Epithelial cell of esophagus (primary cell): ENCODE measurements around the gene SLCO2B1.
A peak's percentile ranks its signal among the peaks of the same experiment; 100 is the strongest.

Source experiments
- DNase-seq: peaks from one replicate; pipeline ENCODE4 v3.0.0; 2010; ENCODE audit warnings: low read depth
- H3K4me3 ChIP-seq: 2 replicates; pipeline ENCODE4 v1.5.1; 2011; ENCODE audit warnings: mild to moderate bottlenecking, low read length, control low read depth
- CTCF ChIP-seq: IDR thresholded peaks from 2 replicates; pipeline ENCODE4 v1.5.1; 2011; ENCODE audit warnings: low read depth, mild to moderate bottlenecking, low read length, control low read depth, inconsistent platforms; ENCODE audit not compliant: insufficient read depth; ENCODE audit errors: missing control alignments

Gene SLCO2B1

GRCh38 chr11:75135651-75136050 lies 15.3 kb upstream of the SLCO2B1 start:
- DNase-seq: no peak
- TF ChIP-seq CTCF: no peak
- H3K4me3 ChIP-seq: no peak overlapping the region

GRCh38 chr11:75140269-75141138 lies 10.4 kb upstream of the SLCO2B1 start:
- DNase-seq: peak; percentile 50
- peak; percentile 88 for TF ChIP-seq CTCF
- H3K4me3 ChIP-seq: no peak overlapping the region

- DNase-seq: no peak
- no peak for TF ChIP-seq CTCF
- H3K4me3 ChIP-seq: no peak overlapping the region
Observed at GRCh38 chr11:75141166-75141565, 9.7 kb upstream of the SLCO2B1 start.

- no peak for TF ChIP-seq CTCF
- H3K4me3 ChIP-seq: no peak overlapping the region
- peak; percentile 93 for DNase-seq
Observed at GRCh38 chr11:75142714-75143419, 8.0 kb upstream of the SLCO2B1 start.

GRCh38 chr11:75143420-75143731 lies 7.5 kb upstream of the SLCO2B1 start:
- no peak overlapping the region for H3K4me3 ChIP-seq
- TF ChIP-seq CTCF: no peak
- no peak for DNase-seq

- DNase-seq: no peak
- no peak overlapping the region for H3K4me3 ChIP-seq
- TF ChIP-seq CTCF: no peak
Observed at GRCh38 chr11:75144716-75145014, 6.2 kb upstream of the SLCO2B1 start.
